ENCODE data around the gene CLNK.

CLNK gene

GRCh38 chr4:10698172-10698571 lies 13.6 kb upstream of the CLNK start:
- H3K79me1 ChIP-seq (ENCODE audit: low read length) = no peaks in the 10 kb centered on the region
- no peak for DNase-seq
- H3K23ac ChIP-seq (ENCODE audit: low read length) = no peak overlapping the region
- no peak overlapping the region for H3K9ac ChIP-seq (ENCODE audit: low read length)
- no peak overlapping the region for H3K4me2 ChIP-seq (ENCODE audit: low read length)
- H2BK5ac ChIP-seq (ENCODE audit: low read length) = no peak overlapping the region
- no peak overlapping the region for H3K56ac ChIP-seq (ENCODE audit: low read length)
- H3K4me1 ChIP-seq (ENCODE audit: control insufficient read depth, low read depth, low read length) = no peaks in the 10 kb centered on the region
- no peaks in the 10 kb centered on the region for H3K36me3 ChIP-seq (ENCODE audit: control insufficient read depth, insufficient read depth, low read length)
- H2BK120ac ChIP-seq (ENCODE audit: low read depth, low read length) = no peak overlapping the region
- no peak overlapping the region for H4K5ac ChIP-seq (ENCODE audit: low read length)
- no peak overlapping the region for H2AK5ac ChIP-seq (ENCODE audit: low read length)
- H3K27ac ChIP-seq (ENCODE audit: low read depth, low read length) = no peak overlapping the region
- no peaks in the 10 kb centered on the region for H3K27me3 ChIP-seq (ENCODE audit: insufficient read depth, low read length, poor library complexity)
- no peak overlapping the region for H3K4me3 ChIP-seq (ENCODE audit: low read length)
- H4K8ac ChIP-seq (ENCODE audit: low read depth, low read length) = no peak overlapping the region
- H3K4ac ChIP-seq (ENCODE audit: low read depth, low read length) = no peak overlapping the region
- H2BK15ac ChIP-seq (replicated peaks; ENCODE audit: low read depth) = no peak overlapping the region
- H3K18ac ChIP-seq (ENCODE audit: low read length) = no peak overlapping the region
- H3K79me2 ChIP-seq (ENCODE audit: control insufficient read depth, insufficient read depth, low read length) = no peaks in the 10 kb centered on the region
- WGBS (ENCODE audit: extremely low coverage, insufficient coverage, low lambda C conversion rate) = no CpG with 5 or more reads among the region's 1 CpG

GRCh38 chr4:10697086-10697485 lies 12.5 kb upstream of the CLNK start:
- Histone ChIP-seq H3K79me2 (ENCODE audit: control insufficient read depth, insufficient read depth, low read length) (no peaks in the 10 kb centered on the region), H2AK5ac (ENCODE audit: low read length) (no peak overlapping the region), H2BK5ac (ENCODE audit: low read length) (no peak overlapping the region), H3K4me3 (ENCODE audit: low read length) (no peak overlapping the region), H3K36me3 (ENCODE audit: control insufficient read depth, insufficient read depth, low read length) (no peaks in the 10 kb centered on the region), H2BK120ac (ENCODE audit: low read depth, low read length) (no peak overlapping the region), H3K27me3 (ENCODE audit: insufficient read depth, low read length, poor library complexity) (no peaks in the 10 kb centered on the region), H3K79me1 (ENCODE audit: low read length) (no peaks in the 10 kb centered on the region), H3K9ac (ENCODE audit: low read length) (no peak overlapping the region), H3K18ac (ENCODE audit: low read length) (no peak overlapping the region), H3K4me1 (ENCODE audit: control insufficient read depth, low read depth, low read length) (no peaks in the 10 kb centered on the region), H3K56ac (ENCODE audit: low read length) (no peak overlapping the region), H3K4me2 (ENCODE audit: low read length) (no peak overlapping the region), H3K27ac (ENCODE audit: low read depth, low read length) (no peak overlapping the region), H2BK15ac (replicated peaks; ENCODE audit: low read depth) (no peak overlapping the region), H4K8ac (ENCODE audit: low read depth, low read length) (no peak overlapping the region), H4K5ac (ENCODE audit: low read length) (no peak overlapping the region), H3K4ac (ENCODE audit: low read depth, low read length) (no peak overlapping the region), H3K23ac (ENCODE audit: low read length) (no peak overlapping the region)
- no CpG with 5 or more reads among the region's 5 CpGs for WGBS (ENCODE audit: extremely low coverage, insufficient coverage, low lambda C conversion rate)
- no peak for DNase-seq

GRCh38 chr4:10696253-10696652 lies 11.7 kb upstream of the CLNK start:
- H3K4ac ChIP-seq (ENCODE audit: low read depth, low read length) = no peak overlapping the region
- H3K79me1 ChIP-seq (ENCODE audit: low read length) = no peaks in the 10 kb centered on the region
- no peak overlapping the region for H3K9ac ChIP-seq (ENCODE audit: low read length)
- no peak overlapping the region for H2BK5ac ChIP-seq (ENCODE audit: low read length)
- no peak overlapping the region for H2BK15ac ChIP-seq (replicated peaks; ENCODE audit: low read depth)
- no peak overlapping the region for H3K27ac ChIP-seq (ENCODE audit: low read depth, low read length)
- WGBS (ENCODE audit: extremely low coverage, insufficient coverage, low lambda C conversion rate) = no CpG with 5 or more reads among the region's 4 CpGs
- DNase-seq = no peak
- H4K8ac ChIP-seq (ENCODE audit: low read depth, low read length) = no peak overlapping the region
- no peak overlapping the region for H3K4me3 ChIP-seq (ENCODE audit: low read length)
- H2AK5ac ChIP-seq (ENCODE audit: low read length) = no peak overlapping the region
- H3K79me2 ChIP-seq (ENCODE audit: control insufficient read depth, insufficient read depth, low read length) = no peaks in the 10 kb centered on the region
- H3K4me1 ChIP-seq (ENCODE audit: control insufficient read depth, low read depth, low read length) = no peaks in the 10 kb centered on the region
- H4K5ac ChIP-seq (ENCODE audit: low read length) = no peak overlapping the region
- no peak overlapping the region for H3K18ac ChIP-seq (ENCODE audit: low read length)
- no peaks in the 10 kb centered on the region for H3K36me3 ChIP-seq (ENCODE audit: control insufficient read depth, insufficient read depth, low read length)
- no peak overlapping the region for H3K4me2 ChIP-seq (ENCODE audit: low read length)
- H3K27me3 ChIP-seq (ENCODE audit: insufficient read depth, low read length, poor library complexity) = no peaks in the 10 kb centered on the region
- no peak overlapping the region for H2BK120ac ChIP-seq (ENCODE audit: low read depth, low read length)
- H3K23ac ChIP-seq (ENCODE audit: low read length) = no peak overlapping the region
- no peak overlapping the region for H3K56ac ChIP-seq (ENCODE audit: low read length)

- H3K4me3 ChIP-seq (ENCODE audit: low read length) = no peak overlapping the region
- H3K4ac ChIP-seq (ENCODE audit: low read depth, low read length) = no peak overlapping the region
- H2AK5ac ChIP-seq (ENCODE audit: low read length) = no peak overlapping the region
- H3K36me3 ChIP-seq (ENCODE audit: control insufficient read depth, insufficient read depth, low read length) = no peaks in the 10 kb centered on the region
- no peak overlapping the region for H3K56ac ChIP-seq (ENCODE audit: low read length)
- no peaks in the 10 kb centered on the region for H3K27me3 ChIP-seq (ENCODE audit: insufficient read depth, low read length, poor library complexity)
- H2BK15ac ChIP-seq (replicated peaks; ENCODE audit: low read depth) = no peak overlapping the region
- no peaks in the 10 kb centered on the region for H3K4me1 ChIP-seq (ENCODE audit: control insufficient read depth, low read depth, low read length)
- H3K9ac ChIP-seq (ENCODE audit: low read length) = no peak overlapping the region
- H3K27ac ChIP-seq (ENCODE audit: low read depth, low read length) = no peak overlapping the region
- H2BK5ac ChIP-seq (ENCODE audit: low read length) = no peak overlapping the region
- no peak overlapping the region for H3K18ac ChIP-seq (ENCODE audit: low read length)
- no peak overlapping the region for H4K8ac ChIP-seq (ENCODE audit: low read depth, low read length)
- no peaks in the 10 kb centered on the region for H3K79me2 ChIP-seq (ENCODE audit: control insufficient read depth, insufficient read depth, low read length)
- no peaks in the 10 kb centered on the region for H3K79me1 ChIP-seq (ENCODE audit: low read length)
- WGBS (ENCODE audit: extremely low coverage, insufficient coverage, low lambda C conversion rate) = no CpG with 5 or more reads among the region's 1 CpG
- no peak for DNase-seq
- H2BK120ac ChIP-seq (ENCODE audit: low read depth, low read length) = no peak overlapping the region
- no peak overlapping the region for H4K5ac ChIP-seq (ENCODE audit: low read length)
- H3K23ac ChIP-seq (ENCODE audit: low read length) = no peak overlapping the region
- H3K4me2 ChIP-seq (ENCODE audit: low read length) = no peak overlapping the region
Measured at GRCh38 chr4:10694828-10695209, 10.3 kb upstream of the CLNK start.

- Histone ChIP-seq H4K8ac (ENCODE audit: low read depth, low read length) (no peak overlapping the region), H3K36me3 (ENCODE audit: control insufficient read depth, insufficient read depth, low read length) (no peaks in the 10 kb centered on the region), H2AK5ac (ENCODE audit: low read length) (no peak overlapping the region), H3K79me1 (ENCODE audit: low read length) (no peaks in the 10 kb centered on the region), H3K27ac (ENCODE audit: low read depth, low read length) (no peak overlapping the region), H3K4me3 (ENCODE audit: low read length) (no peak overlapping the region), H2BK120ac (ENCODE audit: low read depth, low read length) (no peak overlapping the region), H3K4me2 (ENCODE audit: low read length) (no peak overlapping the region), H3K79me2 (ENCODE audit: control insufficient read depth, insufficient read depth, low read length) (no peaks in the 10 kb centered on the region), H2BK5ac (ENCODE audit: low read length) (no peak overlapping the region), H2BK15ac (replicated peaks; ENCODE audit: low read depth) (no peak overlapping the region), H3K18ac (ENCODE audit: low read length) (no peak overlapping the region), H3K4me1 (ENCODE audit: control insufficient read depth, low read depth, low read length) (no peaks in the 10 kb centered on the region), H3K56ac (ENCODE audit: low read length) (no peak overlapping the region), H4K5ac (ENCODE audit: low read length) (no peak overlapping the region), H3K9ac (ENCODE audit: low read length) (no peak overlapping the region), H3K27me3 (ENCODE audit: insufficient read depth, low read length, poor library complexity) (no peaks in the 10 kb centered on the region), H3K4ac (ENCODE audit: low read depth, low read length) (no peak overlapping the region), H3K23ac (ENCODE audit: low read length) (no peak overlapping the region)
- no CpG with 5 or more reads among the region's 6 CpGs for WGBS (ENCODE audit: extremely low coverage, insufficient coverage, low lambda C conversion rate)
- no peak for DNase-seq
Measured at GRCh38 chr4:10694151-10694827, 9.7 kb upstream of the CLNK start.

- Histone ChIP-seq H3K27ac (ENCODE audit: low read depth, low read length) (no peak overlapping the region), H3K23ac (ENCODE audit: low read length) (no peak overlapping the region), H2BK120ac (ENCODE audit: low read depth, low read length) (no peak overlapping the region)
Measured at GRCh38 chr4:10691651-10692050, 7.1 kb upstream of the CLNK start.

More at GRCh38 chr4:10691651-10692050, 7.1 kb upstream of the CLNK start:
- Histone ChIP-seq H3K27me3 (ENCODE audit: insufficient read depth, low read length, poor library complexity) (no peaks in the 10 kb centered on the region), H3K79me1 (ENCODE audit: low read length) (no peaks in the 10 kb centered on the region), H3K36me3 (ENCODE audit: control insufficient read depth, insufficient read depth, low read length) (no peaks in the 10 kb centered on the region), H3K9ac (ENCODE audit: low read length) (no peak overlapping the region), H3K79me2 (ENCODE audit: control insufficient read depth, insufficient read depth, low read length) (no peaks in the 10 kb centered on the region), H2BK5ac (ENCODE audit: low read length) (no peak overlapping the region), H3K4me1 (ENCODE audit: control insufficient read depth, low read depth, low read length) (peaks cover 3% of the 10 kb centered on the region), H2AK5ac (ENCODE audit: low read length) (no peak overlapping the region), H3K4me2 (ENCODE audit: low read length) (no peak overlapping the region), H2BK15ac (replicated peaks; ENCODE audit: low read depth) (no peak overlapping the region), H4K8ac (ENCODE audit: low read depth, low read length) (no peak overlapping the region), H3K56ac (ENCODE audit: low read length) (no peak overlapping the region), H3K4me3 (ENCODE audit: low read length) (no peak overlapping the region), H4K5ac (ENCODE audit: low read length) (no peak overlapping the region), H3K18ac (ENCODE audit: low read length) (no peak overlapping the region), H3K4ac (ENCODE audit: low read depth, low read length) (no peak overlapping the region)
- no peak for DNase-seq
- WGBS (ENCODE audit: extremely low coverage, insufficient coverage, low lambda C conversion rate) = no CpG with 5 or more reads among the region's 2 CpGs

Measured in mesendoderm (in vitro differentiated cells).